OCI-LY3 (cell line): ENCODE data around the gene ASB7.

Experiments
- EZH2phosphoT487 ChIP-seq: fragments of 200-600 bp; shearing (Covaris generic); IDR thresholded peaks from 2 replicates; pipeline ENCODE4 v1.6.1; 2018; ENCODE audit warnings: antibody characterized with exemption, mixed run types, low read depth
- TF ChIP-seq, protein P1 (sequence below): fragments of 200-600, 300-600 bp; sonication (generic); IDR thresholded peaks from 2 replicates; pipeline ENCODE4 v1.5.1; 2014; ENCODE audit warnings: antibody characterized with exemption, low read length, low read depth

DNA sequence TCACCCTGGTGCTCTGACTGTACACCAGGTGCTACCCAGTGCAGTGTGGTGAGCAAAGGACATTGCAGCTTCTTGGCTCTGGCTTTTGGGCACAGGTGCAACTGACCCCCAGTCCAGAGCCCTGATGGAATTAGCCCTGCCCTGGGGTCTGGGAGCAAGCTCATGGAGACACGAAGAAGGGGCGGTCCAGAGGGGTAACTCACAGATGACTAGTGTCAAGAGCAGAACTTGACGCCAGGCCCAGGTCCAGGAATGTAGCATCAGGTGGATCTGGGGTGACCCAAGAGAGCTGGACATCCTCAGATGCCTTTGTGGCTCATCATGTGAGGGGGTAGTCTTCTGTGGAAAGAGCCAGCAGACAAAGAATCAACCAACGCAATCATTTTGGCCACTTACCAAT lies 88.9 kb downstream of the ASB7 start:
- TF ChIP-seq, protein P1, sequence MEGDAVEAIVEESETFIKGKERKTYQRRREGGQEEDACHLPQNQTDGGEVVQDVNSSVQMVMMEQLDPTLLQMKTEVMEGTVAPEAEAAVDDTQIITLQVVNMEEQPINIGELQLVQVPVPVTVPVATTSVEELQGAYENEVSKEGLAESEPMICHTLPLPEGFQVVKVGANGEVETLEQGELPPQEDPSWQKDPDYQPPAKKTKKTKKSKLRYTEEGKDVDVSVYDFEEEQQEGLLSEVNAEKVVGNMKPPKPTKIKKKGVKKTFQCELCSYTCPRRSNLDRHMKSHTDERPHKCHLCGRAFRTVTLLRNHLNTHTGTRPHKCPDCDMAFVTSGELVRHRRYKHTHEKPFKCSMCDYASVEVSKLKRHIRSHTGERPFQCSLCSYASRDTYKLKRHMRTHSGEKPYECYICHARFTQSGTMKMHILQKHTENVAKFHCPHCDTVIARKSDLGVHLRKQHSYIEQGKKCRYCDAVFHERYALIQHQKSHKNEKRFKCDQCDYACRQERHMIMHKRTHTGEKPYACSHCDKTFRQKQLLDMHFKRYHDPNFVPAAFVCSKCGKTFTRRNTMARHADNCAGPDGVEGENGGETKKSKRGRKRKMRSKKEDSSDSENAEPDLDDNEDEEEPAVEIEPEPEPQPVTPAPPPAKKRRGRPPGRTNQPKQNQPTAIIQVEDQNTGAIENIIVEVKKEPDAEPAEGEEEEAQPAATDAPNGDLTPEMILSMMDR, result no peak
- TF ChIP-seq EZH2phosphoT487, result no peak
